GM19035 (cell line): ENCODE results near the gene SMIM13.

Experiments
- ATAC-seq: cut with Tn5 transposase; IDR thresholded peaks from one replicate; pipeline ENCODE4 v1.9.1; 2021; ENCODE audit not compliant: unreplicated experiment

The SMIM13 gene

GRCh38 chr6:11093626-11094410 is at the start of gene SMIM13:
Gene SMIM13, plus strand, starts transcription at chr6:11093834. Its CDS starts 480 bp downstream, at chr6:11094314.
- ATAC-seq = peak; percentile 91

- ATAC-seq = no peak
These were observed 49.5 kb upstream of the SMIM13 start, which contains the start of gene ELOVL2 for GRCh38 chr6:11043961-11044711. Gene ELOVL2, minus strand, starts transcription at chr6:11044305. Its CDS starts 75 bp downstream, at chr6:11044230.

- ATAC-seq = no peak
These were observed 48.9 kb upstream of the SMIM13 start for GRCh38 chr6:11044712-11045167.

GRCh38 chr6:11050731-11051130 is 42.9 kb upstream of the SMIM13 start:
- ATAC-seq = no peak

- no peak for ATAC-seq
These were observed 40.3 kb upstream of the SMIM13 start for GRCh38 chr6:11053307-11053706.

GRCh38 chr6:11054722-11055121 is 38.9 kb upstream of the SMIM13 start:
- ATAC-seq = no peak

GRCh38 chr6:11055127-11055627 is 38.5 kb upstream of the SMIM13 start:
- ATAC-seq = no peak

- no peak for ATAC-seq
These were observed 36.8 kb upstream of the SMIM13 start for GRCh38 chr6:11056871-11057270.

- ATAC-seq = no peak
These were observed 35.2 kb upstream of the SMIM13 start for GRCh38 chr6:11058406-11058805.

GRCh38 chr6:11062083-11062482 is 31.6 kb upstream of the SMIM13 start:
- ATAC-seq = no peak

- no peak for ATAC-seq
These were observed 30.9 kb upstream of the SMIM13 start for GRCh38 chr6:11062715-11063114.

GRCh38 chr6:11064836-11065235 is 28.8 kb upstream of the SMIM13 start:
- ATAC-seq = no peak

GRCh38 chr6:11065436-11066202 is 28.0 kb upstream of the SMIM13 start:
- no peak for ATAC-seq

GRCh38 chr6:11066505-11067347 is 26.9 kb upstream of the SMIM13 start:
- ATAC-seq = no peak

GRCh38 chr6:11067348-11067747 is 26.3 kb upstream of the SMIM13 start:
- no peak for ATAC-seq

- ATAC-seq = no peak
These were observed 23.9 kb upstream of the SMIM13 start for GRCh38 chr6:11069760-11070159.

- no peak for ATAC-seq
These were observed 21.5 kb upstream of the SMIM13 start for GRCh38 chr6:11072101-11072500.

GRCh38 chr6:11076540-11076939 is 17.1 kb upstream of the SMIM13 start:
- ATAC-seq = no peak

GRCh38 chr6:11078266-11078665 is 15.4 kb upstream of the SMIM13 start:
- ATAC-seq = no peak

GRCh38 chr6:11080296-11080695 is 13.3 kb upstream of the SMIM13 start:
- no peak for ATAC-seq
